Measurements from ENCODE around the gene SLC45A3. TPM values are rescaled to one million over a fixed set of nuclear protein-coding genes. Genes with fewer than 3 reads are reported as not detected.
A peak's percentile ranks its signal among the peaks of the same experiment; 100 is the strongest.

Gene SLC45A3
- total RNA-seq, 2 experiments from 2014 or later: 0.55 to 0.56 TPM

DNA sequence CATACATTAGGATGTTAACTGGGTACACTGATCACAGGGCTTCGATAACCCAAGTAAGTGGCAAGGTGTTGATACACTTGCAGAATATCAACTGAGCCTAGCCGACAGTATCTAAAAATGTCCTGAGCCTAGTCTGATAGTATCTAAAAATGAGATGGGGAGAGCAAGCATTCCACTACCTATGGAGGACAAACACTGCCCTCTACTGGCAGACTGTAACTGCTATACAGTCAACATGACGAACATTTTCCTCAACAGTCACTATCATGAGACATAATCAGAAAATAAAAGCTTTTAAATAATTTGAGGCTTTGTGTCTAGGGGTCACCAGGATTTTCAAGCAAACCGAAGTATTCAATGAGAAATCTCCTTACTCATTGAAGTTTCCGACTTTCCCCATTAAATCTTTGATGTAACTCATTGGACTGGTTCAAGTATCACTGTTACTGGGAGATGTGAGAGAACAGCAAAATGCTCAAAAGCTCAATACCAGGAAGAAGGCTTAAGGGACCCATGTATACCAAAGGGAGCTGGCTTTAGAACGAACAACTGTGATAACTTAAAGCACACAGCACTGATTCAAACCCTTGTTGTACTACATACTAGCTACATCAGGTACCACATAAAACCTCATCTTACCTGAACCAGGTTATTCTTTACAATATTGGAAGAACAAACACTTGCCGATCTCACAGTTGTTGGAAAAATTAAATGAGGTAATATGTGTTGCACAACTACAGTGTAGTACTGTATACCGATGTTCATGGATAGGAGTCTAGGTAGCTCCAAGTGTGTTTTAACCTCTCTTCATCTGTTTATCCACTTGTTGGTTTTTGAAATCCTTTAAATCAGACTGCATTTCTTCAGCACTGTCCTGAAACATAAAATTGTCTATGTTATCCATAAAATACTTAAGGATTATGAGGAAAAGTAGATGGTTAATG is 31.1 kb upstream of the SLC45A3 start:
- H3K36me3 Mint-ChIP-seq: peaks cover 19% of the 10 kb centered on the region

GRCh38 chr1:205710201-205711062 is 30.1 kb upstream of the SLC45A3 start:
- Mint-ChIP-seq H3K4me1 (ENCODE audit: low read depth) (peaks cover 9% of the 10 kb centered on the region), H3K27me3 (no peaks in the 10 kb centered on the region), H3K36me3 (peaks cover 16% of the 10 kb centered on the region), H3K27ac (no peak overlapping the region), H3K4me3 (no peak overlapping the region), H3K9me3 (no peaks in the 10 kb centered on the region)
- DNase-seq: no peak
- ChIA-PET POLR2A (interaction anchor here (1.0 kb wide), 1 partner anchor 9 kb away, joined by 3 read pairs; no protein-coding TSS in a partner anchor), CTCF (interaction anchor here (0.6 to 11.7 kb wide), 19 partner anchors 9 to 759 kb away, joined by 3 to 317 read pairs (median 6); partner anchors contain the start of genes SLC41A1 and SLC45A3)
- intact Hi-C loops (cut with micrococcal nuclease): loop anchor here (1.0 to 2.0 kb wide), 5 partner anchors 38 to 119 kb away; no protein-coding TSS in a partner anchor

More for the DNA sequence above, 31.1 kb upstream of the SLC45A3 start:
- H3K4me1 Mint-ChIP-seq (ENCODE audit: low read depth): peaks cover 9% of the 10 kb centered on the region
- H3K27me3 Mint-ChIP-seq: no peaks in the 10 kb centered on the region
- H3K9me3 Mint-ChIP-seq: no peaks in the 10 kb centered on the region
- CTCF ChIA-PET: interaction anchor here (0.6 to 11.7 kb wide), 39 partner anchors 10 to 758 kb away, joined by 3 to 317 read pairs (median 5); partner anchors contain the start of genes ELK4, NUCKS1, RAB29 and SLC45A3
- intact Hi-C loops (cut with micrococcal nuclease): loop anchor here (1.0 to 2.0 kb wide), 5 partner anchors 37 to 120 kb away; no protein-coding TSS in a partner anchor
- H3K27ac Mint-ChIP-seq: peak overlapping the region; percentile 50
- no peak overlapping the region for H3K4me3 Mint-ChIP-seq
- POLR2A ChIA-PET: interaction anchor here (0.7 to 1.2 kb wide), 4 partner anchors 9 to 63 kb away, joined by 3 to 4 read pairs (median 4); no protein-coding TSS in a partner anchor
- DNase-seq: peak; percentile 57

GRCh38 chr1:205709640-205710039 is 29.3 kb upstream of the SLC45A3 start:
- Mint-ChIP-seq H3K27ac (no peak overlapping the region), H3K36me3 (peaks cover 16% of the 10 kb centered on the region)

GRCh38 chr1:205709059-205709398 is 28.7 kb upstream of the SLC45A3 start:
- no peak overlapping the region for H3K4me3 Mint-ChIP-seq
- H3K36me3 Mint-ChIP-seq: peaks cover 17% of the 10 kb centered on the region
- intact Hi-C loops (cut with micrococcal nuclease): no loop called here
- DNase-seq: no peak
- H3K9me3 Mint-ChIP-seq: no peaks in the 10 kb centered on the region
- H3K27me3 Mint-ChIP-seq: no peaks in the 10 kb centered on the region
- peaks cover 9% of the 10 kb centered on the region for H3K4me1 Mint-ChIP-seq (ENCODE audit: low read depth)
- POLR2A ChIA-PET: no interaction called here
- CTCF ChIA-PET: interaction anchor here (0.8 to 11.7 kb wide), 4 partner anchors 14 to 268 kb away, joined by 3 to 317 read pairs (median 32); partner anchors contain the start of gene ELK4
- H3K27ac Mint-ChIP-seq: no peak overlapping the region

More at GRCh38 chr1:205709640-205710039, 29.3 kb upstream of the SLC45A3 start:
- intact Hi-C loops (cut with micrococcal nuclease): loop anchor here (2.0 kb wide), 2 partner anchors 39 to 63 kb away; no protein-coding TSS in a partner anchor
- H3K4me3 Mint-ChIP-seq: no peak overlapping the region
- ChIA-PET POLR2A (no interaction called here), CTCF (interaction anchor here (0.6 to 11.7 kb wide), 11 partner anchors 8 to 268 kb away, joined by 3 to 317 read pairs (median 9); partner anchors contain the start of genes ELK4 and SLC41A1)
- no peaks in the 10 kb centered on the region for H3K9me3 Mint-ChIP-seq
- DNase-seq: no peak
- no peaks in the 10 kb centered on the region for H3K27me3 Mint-ChIP-seq
- H3K4me1 Mint-ChIP-seq (ENCODE audit: low read depth): peaks cover 9% of the 10 kb centered on the region

DNA sequence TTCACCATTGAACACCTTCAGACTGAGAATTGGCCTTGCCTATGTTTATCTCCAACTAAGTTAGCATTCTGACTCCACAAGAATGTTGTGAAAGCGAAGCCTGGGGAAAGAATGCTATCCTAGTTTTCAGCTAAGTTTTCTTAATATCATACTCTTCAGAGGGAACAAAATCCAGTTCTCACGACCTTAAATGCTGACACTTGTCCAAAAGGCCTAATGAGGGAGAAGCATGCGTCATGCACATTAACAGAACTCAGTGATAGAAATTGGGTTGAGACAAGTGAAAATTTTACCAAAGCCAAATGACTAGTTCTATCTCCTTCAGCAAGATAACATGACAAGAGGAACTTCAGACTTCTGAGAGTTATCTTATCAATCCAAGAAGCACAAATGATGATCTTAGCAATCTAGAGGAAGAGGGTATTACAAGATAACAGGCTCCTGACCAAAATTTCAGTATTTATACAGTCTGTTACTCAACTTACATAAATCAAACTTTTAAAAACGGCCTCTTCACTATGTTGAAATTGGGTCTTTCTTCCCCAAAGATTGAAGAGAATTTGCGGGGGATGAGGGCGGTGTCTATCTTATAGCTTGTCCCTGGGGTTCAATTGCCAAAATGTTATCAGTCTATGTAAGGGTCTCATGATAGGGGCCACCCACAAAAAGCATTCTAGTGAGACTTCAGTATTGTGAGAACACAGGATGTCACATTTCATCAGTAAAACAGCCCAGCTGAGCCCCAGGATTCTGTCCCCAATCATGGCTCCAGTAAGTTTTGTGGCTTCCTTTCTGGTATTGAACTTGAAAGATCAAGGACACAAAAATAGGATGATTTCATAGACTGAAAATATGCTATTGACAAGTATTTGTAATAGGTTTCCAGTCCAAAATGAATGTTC is 26.5 kb upstream of the SLC45A3 start:
- no peak overlapping the region for H3K27ac Mint-ChIP-seq
- DNase-seq: no peak
- ChIA-PET POLR2A (no interaction called here), CTCF (interaction anchor here (1.2 to 11.7 kb wide), 3 partner anchors 47 to 271 kb away, joined by 5 to 317 read pairs (median 6); no protein-coding TSS in a partner anchor)
- H3K4me3 Mint-ChIP-seq: no peak overlapping the region
- H3K27me3 Mint-ChIP-seq: no peaks in the 10 kb centered on the region
- no peaks in the 10 kb centered on the region for H3K9me3 Mint-ChIP-seq
- H3K4me1 Mint-ChIP-seq (ENCODE audit: low read depth): peaks cover 9% of the 10 kb centered on the region
- intact Hi-C loops (cut with micrococcal nuclease): no loop called here
- H3K36me3 Mint-ChIP-seq: peaks cover 18% of the 10 kb centered on the region

DNA sequence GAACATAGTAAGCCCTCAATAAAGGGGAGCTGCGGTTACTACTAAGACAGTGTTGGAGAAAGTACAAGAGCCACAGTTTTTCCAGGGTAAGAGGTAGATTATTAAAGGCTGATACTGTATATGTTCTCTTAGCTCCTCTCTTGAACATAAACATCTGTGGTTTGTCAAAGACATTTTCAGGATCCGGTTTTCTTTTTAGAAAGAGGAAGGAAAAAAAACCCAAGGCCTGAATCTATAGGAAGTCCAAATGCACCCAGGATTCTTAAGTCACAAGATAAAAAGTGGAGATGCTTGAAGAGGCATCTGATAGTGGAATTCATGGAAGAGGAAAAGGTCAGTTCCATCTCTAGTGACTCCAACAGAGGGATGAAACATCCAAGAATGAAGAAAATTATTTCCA is 24.6 kb upstream of the SLC45A3 start:
- Mint-ChIP-seq H3K27me3 (no peaks in the 10 kb centered on the region), H3K4me1 (ENCODE audit: low read depth) (no peaks in the 10 kb centered on the region), H3K36me3 (peaks cover 11% of the 10 kb centered on the region), H3K4me3 (no peak overlapping the region), H3K27ac (no peak overlapping the region), H3K9me3 (no peaks in the 10 kb centered on the region)
- intact Hi-C loops (cut with micrococcal nuclease): no loop called here
- ChIA-PET POLR2A (no interaction called here), CTCF (interaction anchor here (11.7 kb wide), 1 partner anchor 45 kb away, joined by 317 read pairs; no protein-coding TSS in a partner anchor)
- DNase-seq: no peak

- Mint-ChIP-seq H3K27me3 (peaks cover 1% of the 10 kb centered on the region), H3K27ac (no peak overlapping the region)
- POLR2A ChIA-PET: no interaction called here
These were observed 22.8 kb upstream of the SLC45A3 start for GRCh38 chr1:205703072-205703471.

GRCh38 chr1:205701891-205702290 is 21.6 kb upstream of the SLC45A3 start:
- DNase-seq: no peak
- POLR2A ChIA-PET: no interaction called here
- Mint-ChIP-seq H3K27me3 (peaks cover 7% of the 10 kb centered on the region), H3K4me3 (no peak overlapping the region), H3K9me3 (no peaks in the 10 kb centered on the region), H3K4me1 (ENCODE audit: low read depth) (no peaks in the 10 kb centered on the region), H3K36me3 (peaks cover 6% of the 10 kb centered on the region), H3K27ac (no peak overlapping the region)
- intact Hi-C loops (cut with micrococcal nuclease): no loop called here
- CTCF ChIA-PET: interaction anchor here (1.6 to 4.3 kb wide), 4 partner anchors 8 to 110 kb away, joined by 4 to 22 read pairs (median 7); no protein-coding TSS in a partner anchor

More at GRCh38 chr1:205703072-205703471, 22.8 kb upstream of the SLC45A3 start:
- Mint-ChIP-seq H3K4me3 (no peak overlapping the region), H3K9me3 (no peaks in the 10 kb centered on the region), H3K4me1 (ENCODE audit: low read depth) (no peaks in the 10 kb centered on the region), H3K36me3 (peaks cover 6% of the 10 kb centered on the region)
- intact Hi-C loops (cut with micrococcal nuclease): no loop called here
- DNase-seq: no peak
- CTCF ChIA-PET: interaction anchor here (0.7 to 4.3 kb wide), 2 partner anchors 44 to 115 kb away, joined by 3 to 22 read pairs; no protein-coding TSS in a partner anchor

GRCh38 chr1:205701420-205701819 is 21.1 kb upstream of the SLC45A3 start:
- no peak overlapping the region for H3K4me3 Mint-ChIP-seq
- intact Hi-C loops (cut with micrococcal nuclease): no loop called here
- peaks cover 6% of the 10 kb centered on the region for H3K36me3 Mint-ChIP-seq
- no peaks in the 10 kb centered on the region for H3K4me1 Mint-ChIP-seq (ENCODE audit: low read depth)
- CTCF ChIA-PET: interaction anchor here (1.2 to 4.3 kb wide), 5 partner anchors 9 to 276 kb away, joined by 4 to 22 read pairs (median 5); no protein-coding TSS in a partner anchor
- no peaks in the 10 kb centered on the region for H3K9me3 Mint-ChIP-seq
- POLR2A ChIA-PET: interaction anchor here (0.8 kb wide), 1 partner anchor 10 kb away, joined by 3 read pairs; no protein-coding TSS in a partner anchor
- H3K27me3 Mint-ChIP-seq: peaks cover 9% of the 10 kb centered on the region
- H3K27ac Mint-ChIP-seq: no peak overlapping the region
- DNase-seq: no peak

- peaks cover 9% of the 10 kb centered on the region for H3K27me3 Mint-ChIP-seq
- no peak overlapping the region for H3K27ac Mint-ChIP-seq
- no peaks in the 10 kb centered on the region for H3K4me1 Mint-ChIP-seq (ENCODE audit: low read depth)
- H3K4me3 Mint-ChIP-seq: no peak overlapping the region
- ChIA-PET POLR2A (interaction anchor here (0.8 kb wide), 1 partner anchor 10 kb away, joined by 3 read pairs; no protein-coding TSS in a partner anchor), CTCF (interaction anchor here (1.2 to 4.3 kb wide), 5 partner anchors 9 to 276 kb away, joined by 4 to 22 read pairs (median 5); no protein-coding TSS in a partner anchor)
- intact Hi-C loops (cut with micrococcal nuclease): no loop called here
- H3K36me3 Mint-ChIP-seq: peaks cover 6% of the 10 kb centered on the region
- DNase-seq: no peak
- no peaks in the 10 kb centered on the region for H3K9me3 Mint-ChIP-seq
These were observed 20.6 kb upstream of the SLC45A3 start for GRCh38 chr1:205700865-205701401.
